Measurements from ENCODE around the gene NAPSA. TPM values are rescaled to one million over a fixed set of nuclear protein-coding genes. Genes with fewer than 3 reads are reported as not detected.
"Not testable (repeated sequence)": the region's sequence is repeated elsewhere in the genome, so short reads cannot be mapped to it uniquely, and the experiment has no call there.

The NAPSA gene
- total RNA-seq, 1 donor from 2014 or later: not detected

- Mint-ChIP-seq H3K27me3 (ENCODE audit: low read depth, unreplicated experiment) (peaks cover 6% of the 10 kb centered on the region), H3K27ac (ENCODE audit: unreplicated experiment) (no peak overlapping the region), H3K9me3 (ENCODE audit: unreplicated experiment) (peaks cover 8% of the 10 kb centered on the region), H3K4me3 (ENCODE audit: unreplicated experiment) (no peak overlapping the region), H3K36me3 (ENCODE audit: low read depth, unreplicated experiment) (peaks cover 2% of the 10 kb centered on the region), H3K4me1 (ENCODE audit: low read depth, unreplicated experiment) (no peaks in the 10 kb centered on the region)
- no peaks in the 10 kb centered on the region for H3K79me2 ChIP-seq (ENCODE audit: insufficient read depth, low read length)
- no peak overlapping the region for H3K4me2 ChIP-seq (ENCODE audit: low read length)
- H3K4me3 ChIP-seq (ENCODE audit: insufficient read depth, low read depth, low read length): no peak overlapping the region
- H3K9ac ChIP-seq (ENCODE audit: low read length): no peak overlapping the region
- no peaks in the 10 kb centered on the region for H3K36me3 ChIP-seq (ENCODE audit: insufficient read depth, low read length)
- H2AFZ ChIP-seq (ENCODE audit: low read depth, low read length): no peak overlapping the region
- H3K9me3 ChIP-seq (ENCODE audit: insufficient read depth, low read depth, low read length): no peaks in the 10 kb centered on the region
- no peaks in the 10 kb centered on the region for H4K20me1 ChIP-seq (ENCODE audit: insufficient read depth, low read length)
- no peaks in the 10 kb centered on the region for H3K27me3 ChIP-seq (ENCODE audit: insufficient read depth, low read length)
- H3K27ac ChIP-seq (ENCODE audit: low read depth, low read length): no peak overlapping the region
- FAIRE-seq (no peak), DNase-seq (ENCODE audit: low read depth) (no peak)
- no peak for TF ChIP-seq EZH2 (IDR thresholded peaks at IDR 0.05; ENCODE audit: insufficient read depth, low read length)
- TF ChIP-seq, protein P1, sequence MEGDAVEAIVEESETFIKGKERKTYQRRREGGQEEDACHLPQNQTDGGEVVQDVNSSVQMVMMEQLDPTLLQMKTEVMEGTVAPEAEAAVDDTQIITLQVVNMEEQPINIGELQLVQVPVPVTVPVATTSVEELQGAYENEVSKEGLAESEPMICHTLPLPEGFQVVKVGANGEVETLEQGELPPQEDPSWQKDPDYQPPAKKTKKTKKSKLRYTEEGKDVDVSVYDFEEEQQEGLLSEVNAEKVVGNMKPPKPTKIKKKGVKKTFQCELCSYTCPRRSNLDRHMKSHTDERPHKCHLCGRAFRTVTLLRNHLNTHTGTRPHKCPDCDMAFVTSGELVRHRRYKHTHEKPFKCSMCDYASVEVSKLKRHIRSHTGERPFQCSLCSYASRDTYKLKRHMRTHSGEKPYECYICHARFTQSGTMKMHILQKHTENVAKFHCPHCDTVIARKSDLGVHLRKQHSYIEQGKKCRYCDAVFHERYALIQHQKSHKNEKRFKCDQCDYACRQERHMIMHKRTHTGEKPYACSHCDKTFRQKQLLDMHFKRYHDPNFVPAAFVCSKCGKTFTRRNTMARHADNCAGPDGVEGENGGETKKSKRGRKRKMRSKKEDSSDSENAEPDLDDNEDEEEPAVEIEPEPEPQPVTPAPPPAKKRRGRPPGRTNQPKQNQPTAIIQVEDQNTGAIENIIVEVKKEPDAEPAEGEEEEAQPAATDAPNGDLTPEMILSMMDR (IDR thresholded peaks at IDR 0.05; ENCODE audit: insufficient read depth, low read depth, low read length): no peak
- peaks cover 6% of the 10 kb centered on the region for H3K4me1 ChIP-seq (ENCODE audit: insufficient read depth, low read length)
Observed at GRCh38 chr19:50356691-50357177, 8.7 kb downstream of the NAPSA start.

GRCh38 chr19:50353487-50353880, 12.0 kb downstream of the NAPSA start:
- H3K4me2 ChIP-seq (ENCODE audit: low read length); H3K9me3 ChIP-seq (ENCODE audit: insufficient read depth, low read depth, low read length); FAIRE-seq; H3K4me3 Mint-ChIP-seq (ENCODE audit: unreplicated experiment); H3K4me3 ChIP-seq (ENCODE audit: insufficient read depth, low read depth, low read length); H3K27ac Mint-ChIP-seq (ENCODE audit: unreplicated experiment); H4K20me1 ChIP-seq (ENCODE audit: insufficient read depth, low read length); H3K4me1 ChIP-seq (ENCODE audit: insufficient read depth, low read length); H3K9ac ChIP-seq (ENCODE audit: low read length); H3K4me1 Mint-ChIP-seq (ENCODE audit: low read depth, unreplicated experiment); H3K36me3 Mint-ChIP-seq (ENCODE audit: low read depth, unreplicated experiment); H3K27me3 ChIP-seq (ENCODE audit: insufficient read depth, low read length); H2AFZ ChIP-seq (ENCODE audit: low read depth, low read length); H3K27ac ChIP-seq (ENCODE audit: low read depth, low read length); H3K27me3 Mint-ChIP-seq (ENCODE audit: low read depth, unreplicated experiment); DNase-seq (ENCODE audit: low read depth); H3K9me3 Mint-ChIP-seq (ENCODE audit: unreplicated experiment); H3K79me2 ChIP-seq (ENCODE audit: insufficient read depth, low read length); H3K36me3 ChIP-seq (ENCODE audit: insufficient read depth, low read length): not testable (repeated sequence)

- Histone ChIP-seq H3K9me3 (ENCODE audit: insufficient read depth, low read depth, low read length) (no peaks in the 10 kb centered on the region), H3K4me2 (ENCODE audit: low read length) (no peak overlapping the region), H3K36me3 (ENCODE audit: insufficient read depth, low read length) (no peaks in the 10 kb centered on the region), H2AFZ (ENCODE audit: low read depth, low read length) (no peak overlapping the region), H3K79me2 (ENCODE audit: insufficient read depth, low read length) (no peaks in the 10 kb centered on the region), H3K9ac (ENCODE audit: low read length) (no peak overlapping the region), H3K27me3 (ENCODE audit: insufficient read depth, low read length) (no peaks in the 10 kb centered on the region), H3K4me1 (ENCODE audit: insufficient read depth, low read length) (peaks cover under 1% of the 10 kb centered on the region), H3K27ac (ENCODE audit: low read depth, low read length) (no peak overlapping the region), H4K20me1 (ENCODE audit: insufficient read depth, low read length) (no peaks in the 10 kb centered on the region), H3K4me3 (ENCODE audit: insufficient read depth, low read depth, low read length) (no peak overlapping the region)
- FAIRE-seq (no peak), DNase-seq (ENCODE audit: low read depth) (no peak)
- Mint-ChIP-seq H3K4me1 (ENCODE audit: low read depth, unreplicated experiment) (no peaks in the 10 kb centered on the region), H3K9me3 (ENCODE audit: unreplicated experiment) (peaks cover 4% of the 10 kb centered on the region), H3K27me3 (ENCODE audit: low read depth, unreplicated experiment) (no peaks in the 10 kb centered on the region), H3K36me3 (ENCODE audit: low read depth, unreplicated experiment) (no peaks in the 10 kb centered on the region), H3K27ac (ENCODE audit: unreplicated experiment) (no peak overlapping the region), H3K4me3 (ENCODE audit: unreplicated experiment) (no peak overlapping the region)
- no peak for TF ChIP-seq EZH2 (IDR thresholded peaks at IDR 0.05; ENCODE audit: insufficient read depth, low read length)
- TF ChIP-seq, protein P1 (IDR thresholded peaks at IDR 0.05; ENCODE audit: insufficient read depth, low read depth, low read length): no peak
Observed at GRCh38 chr19:50352242-50352641, 13.2 kb downstream of the NAPSA start.

Data from astrocyte (in vitro differentiated cells and primary cell).